GM12878 (cell line): ENCODE data around the gene CHST15. TPM values are rescaled to one million over a fixed set of nuclear protein-coding genes. Genes with fewer than 3 reads are reported as not detected.

Experiments
- ATF7 ChIP-seq: fragments of 450-650 bp; IDR thresholded peaks from 2 replicates; pipeline ENCODE4 v1.6.1; 2016; ENCODE audit warnings: low read depth, mild to moderate bottlenecking
- BRCA1 ChIP-seq: IDR thresholded peaks from 2 replicates; pipeline ENCODE4 v1.6.1; 2011; ENCODE audit warnings: low read depth, low read length, improper control_type of control experiment
- EED ChIP-seq: sonication (generic); IDR thresholded peaks from 2 replicates; pipeline ENCODE4 v1.6.1; 2016; ENCODE audit warnings: antibody characterized with exemption, low read depth
- HDAC6 ChIP-seq: fragments of 200-600 bp; sonication (generic); IDR thresholded peaks from one replicate; pipeline ENCODE4 v1.8.0; 2017; ENCODE audit warnings: antibody characterized with exemption; ENCODE audit not compliant: unreplicated experiment
- IKZF1 ChIP-seq: fragments of 450-650 bp; conservative IDR thresholded peaks from 2 replicates; pipeline ENCODE4 v1.6.1; 2017; ENCODE audit warnings: antibody characterized with exemption, mild to moderate bottlenecking
- KAT2A ChIP-seq: conservative IDR thresholded peaks from 2 replicates; pipeline ENCODE4 v1.6.1; 2011; ENCODE audit warnings: low read depth, low read length; ENCODE audit not compliant: control insufficient read depth
- KDM1A ChIP-seq: fragments of 200-600 bp; sonication (generic); IDR thresholded peaks from 2 replicates; pipeline ENCODE4 v1.6.1; 2016; ENCODE audit warnings: borderline replicate concordance
- POU2F2 ChIP-seq: IDR thresholded peaks from 3 replicates; pipeline ENCODE4 v1.6.1; 2011; ENCODE audit warnings: low read depth, mild to moderate bottlenecking, low read length, borderline replicate concordance
- RCOR1 ChIP-seq: conservative IDR thresholded peaks from 2 replicates; pipeline ENCODE4 v1.6.1; 2012; ENCODE audit warnings: low read depth, low read length, improper control_type of control experiment
- RUNX3 ChIP-seq: IDR thresholded peaks from 2 replicates; pipeline ENCODE4 v1.6.1; 2012; ENCODE audit warnings: low read length, inconsistent platforms
- SIN3A ChIP-seq: IDR thresholded peaks from 2 replicates; pipeline ENCODE4 v1.6.1; 2012; ENCODE audit warnings: low read depth, low read length, improper control_type of control experiment
- YY1 ChIP-seq: IDR thresholded peaks from 2 replicates; pipeline ENCODE4 v1.6.1; 2011; ENCODE audit warnings: low read depth, mild to moderate bottlenecking, low read length
- ZNF207 ChIP-seq: fragments of 450-650 bp; IDR thresholded peaks from 2 replicates; pipeline ENCODE4 v1.6.1; 2014; ENCODE audit warnings: antibody characterized with exemption, mild to moderate bottlenecking, borderline replicate concordance
- ZNF622 ChIP-seq: fragments of 450-650 bp; IDR thresholded peaks from 2 replicates; pipeline ENCODE4 v1.6.1; 2017; ENCODE audit warnings: mild to moderate bottlenecking, inconsistent platforms
- polyA plus RNA-seq, 11 experiments: library from polyadenylated mRNA; depleted of rRNA in 4 of 11; unstranded in 6 of 11; stranded (reverse) in 5 of 11; fragments of >200 nt; fragmentation: Nextera tagmentation in 4 of 11; fragmentation: Illumina TruSeq in 1 of 11; extraction: Ambion mirVana in 4 of 11; extraction: Trizol in 1 of 11; gene quantifications; 1 replicate in 1 of 11; 2 replicates in 10 of 11; pipeline versions ENCODE4 v1.2.1 to v1.2.3, GENCODE V29; 2011 to 2016; ENCODE audit warnings: inconsistent platforms in 2 of 11, missing spikeins in 2 of 11, low read depth in 1 of 11
- total RNA-seq, 4 experiments: library from RNA; depleted of rRNA in 3 of 4; stranded (reverse); fragments of >200 nt in 3 of 4; fragmentation: Illumina TruSeq in 1 of 4; extraction: Trizol in 1 of 4; gene quantifications; 2 replicates each; pipeline versions ENCODE4 v1.2.1 to v1.2.3, GENCODE V29; 2013 to 2021
- TF ChIP-seq, protein P1 (sequence below): fragments of 450-650 bp; IDR thresholded peaks from 2 replicates; pipeline ENCODE4 v1.6.1; 2017; ENCODE audit warnings: mild to moderate bottlenecking, moderate library complexity
- TF ChIP-seq, protein P2 (sequence below): IDR thresholded peaks from 2 replicates; pipeline ENCODE4 v1.6.1; 2011; ENCODE audit warnings: mild to moderate bottlenecking, low read depth, low read length, moderate library complexity; ENCODE audit not compliant: insufficient replicate concordance

Gene CHST15
- total and polyA plus RNA-seq, 10 of the 15 experiments (the other 5 are each of a cell fraction or from before 2014, with no cell fraction given) = 0.02 to 0.53 (median 0.05) TPM; not detected in 1

DNA sequence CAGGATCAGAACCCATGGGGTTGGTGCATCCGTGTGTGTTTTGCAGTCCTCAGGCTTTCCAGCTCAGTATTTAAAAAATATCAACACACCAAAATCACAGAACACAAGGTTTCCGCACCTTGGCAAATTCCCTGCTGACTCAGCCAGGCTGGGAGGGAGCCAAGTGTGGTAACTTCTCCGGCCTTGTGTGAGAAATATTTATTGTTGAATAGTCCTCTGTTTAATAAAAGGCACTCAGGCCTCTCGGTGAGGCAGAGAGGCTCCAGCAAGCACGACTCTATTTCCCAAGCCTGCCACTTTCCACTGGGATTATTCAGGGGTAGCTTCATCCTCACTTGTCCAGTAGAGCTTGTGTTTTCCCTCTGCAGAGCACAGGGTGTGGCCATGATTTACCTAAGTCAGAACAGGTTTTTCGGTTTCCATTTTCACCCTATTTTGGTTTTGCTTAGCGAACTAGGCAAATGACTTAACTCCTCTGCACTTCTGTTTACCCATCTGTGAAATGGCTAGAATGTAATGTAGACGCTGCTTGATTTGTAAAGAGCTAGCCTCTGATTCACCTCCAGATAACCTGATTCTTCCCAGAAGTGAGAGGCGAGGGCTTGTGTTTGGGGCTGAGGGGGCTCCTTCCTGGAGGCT is 13.0 kb upstream of the CHST15 start (continued):
- no peak for TF ChIP-seq SIN3A
- peak; percentile 71 for TF ChIP-seq RUNX3
- no peak; the same call in 1 of the 2 replicates for TF ChIP-seq KDM1A
- no peak for TF ChIP-seq IKZF1
- TF ChIP-seq POU2F2 = peak; percentile 95
- no peak for TF ChIP-seq ZNF622
- no peak for TF ChIP-seq KAT2A
- TF ChIP-seq, protein P1, sequence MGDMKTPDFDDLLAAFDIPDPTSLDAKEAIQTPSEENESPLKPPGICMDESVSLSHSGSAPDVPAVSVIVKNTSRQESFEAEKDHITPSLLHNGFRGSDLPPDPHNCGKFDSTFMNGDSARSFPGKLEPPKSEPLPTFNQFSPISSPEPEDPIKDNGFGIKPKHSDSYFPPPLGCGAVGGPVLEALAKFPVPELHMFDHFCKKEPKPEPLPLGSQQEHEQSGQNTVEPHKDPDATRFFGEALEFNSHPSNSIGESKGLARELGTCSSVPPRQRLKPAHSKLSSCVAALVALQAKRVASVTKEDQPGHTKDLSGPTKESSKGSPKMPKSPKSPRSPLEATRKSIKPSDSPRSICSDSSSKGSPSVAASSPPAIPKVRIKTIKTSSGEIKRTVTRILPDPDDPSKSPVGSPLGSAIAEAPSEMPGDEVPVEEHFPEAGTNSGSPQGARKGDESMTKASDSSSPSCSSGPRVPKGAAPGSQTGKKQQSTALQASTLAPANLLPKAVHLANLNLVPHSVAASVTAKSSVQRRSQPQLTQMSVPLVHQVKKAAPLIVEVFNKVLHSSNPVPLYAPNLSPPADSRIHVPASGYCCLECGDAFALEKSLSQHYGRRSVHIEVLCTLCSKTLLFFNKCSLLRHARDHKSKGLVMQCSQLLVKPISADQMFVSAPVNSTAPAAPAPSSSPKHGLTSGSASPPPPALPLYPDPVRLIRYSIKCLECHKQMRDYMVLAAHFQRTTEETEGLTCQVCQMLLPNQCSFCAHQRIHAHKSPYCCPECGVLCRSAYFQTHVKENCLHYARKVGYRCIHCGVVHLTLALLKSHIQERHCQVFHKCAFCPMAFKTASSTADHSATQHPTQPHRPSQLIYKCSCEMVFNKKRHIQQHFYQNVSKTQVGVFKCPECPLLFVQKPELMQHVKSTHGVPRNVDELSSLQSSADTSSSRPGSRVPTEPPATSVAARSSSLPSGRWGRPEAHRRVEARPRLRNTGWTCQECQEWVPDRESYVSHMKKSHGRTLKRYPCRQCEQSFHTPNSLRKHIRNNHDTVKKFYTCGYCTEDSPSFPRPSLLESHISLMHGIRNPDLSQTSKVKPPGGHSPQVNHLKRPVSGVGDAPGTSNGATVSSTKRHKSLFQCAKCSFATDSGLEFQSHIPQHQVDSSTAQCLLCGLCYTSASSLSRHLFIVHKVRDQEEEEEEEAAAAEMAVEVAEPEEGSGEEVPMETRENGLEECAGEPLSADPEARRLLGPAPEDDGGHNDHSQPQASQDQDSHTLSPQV = no peak
- TF ChIP-seq BRCA1 = no peak
- TF ChIP-seq ATF7 = 0 out of 2 replicates have a peak, but pooled peaks have one; percentile 29
- TF ChIP-seq YY1 = no peak
- TF ChIP-seq, protein P2, sequence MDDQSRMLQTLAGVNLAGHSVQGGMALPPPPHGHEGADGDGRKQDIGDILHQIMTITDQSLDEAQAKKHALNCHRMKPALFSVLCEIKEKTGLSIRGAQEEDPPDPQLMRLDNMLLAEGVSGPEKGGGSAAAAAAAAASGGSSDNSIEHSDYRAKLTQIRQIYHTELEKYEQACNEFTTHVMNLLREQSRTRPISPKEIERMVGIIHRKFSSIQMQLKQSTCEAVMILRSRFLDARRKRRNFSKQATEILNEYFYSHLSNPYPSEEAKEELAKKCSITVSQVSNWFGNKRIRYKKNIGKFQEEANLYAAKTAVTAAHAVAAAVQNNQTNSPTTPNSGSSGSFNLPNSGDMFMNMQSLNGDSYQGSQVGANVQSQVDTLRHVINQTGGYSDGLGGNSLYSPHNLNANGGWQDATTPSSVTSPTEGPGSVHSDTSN = no peak
- 0 out of 2 replicates have a peak, but pooled peaks have one; percentile 24 for TF ChIP-seq RCOR1
- TF ChIP-seq EED = peak; percentile 56; the same call in 1 of the 2 replicates
- TF ChIP-seq ZNF207 = no peak
- no peak for TF ChIP-seq HDAC6
